Adrenal gland (tissue), 12 donors: ENCODE data around the gene COL18A1. TPM values are rescaled to one million over a fixed set of nuclear protein-coding genes. Genes with fewer than 3 reads are reported as not detected.

Source experiments
- DNase-seq, 7 donors: peaks; one replicate each; pipeline ENCODE4 v3.0.0-alpha.2; 2019 to 2020
- H3K27ac ChIP-seq, 5 donors: fragments of 200-600 bp; sonication (generic) in 4 of 5; 1 replicate in 3 of 5; 2 replicates in 2 of 5; pipeline versions ENCODE4 v1.5.1 to v1.8.0; 2016 to 2020; ENCODE audit warnings: mild to moderate bottlenecking in 1 of 5
- H3K27me3 ChIP-seq: fragments of 200-600 bp; 2 replicates; pipeline ENCODE4 v1.8.0; 2021
- H3K36me3 ChIP-seq, 2 donors: fragments of 200-600 bp; replicated peaks in 1 of 2; 1 replicate in 1 of 2; 2 replicates in 1 of 2; pipeline versions ENCODE4 v1.5.1 to v1.8.0; 2018 to 2022
- H3K4me1 ChIP-seq, 2 donors: fragments of 200-600 bp; replicated peaks in 1 of 2; 1 replicate in 1 of 2; 2 replicates in 1 of 2; pipeline versions ENCODE4 v1.5.1 to v1.8.0; 2018 to 2021
- H3K4me3 ChIP-seq, 4 donors: fragments of 200-600 bp; sonication (generic) in 3 of 4; one replicate each; pipeline ENCODE4 v1.5.1; 2016 to 2018
- H3K9me3 ChIP-seq, 3 donors: fragments of 200-600 bp; sonication (generic) in 1 of 3; replicated peaks in 1 of 3; 1 replicate in 2 of 3; 2 replicates in 1 of 3; pipeline versions ENCODE4 v1.5.1 to v1.8.0; 2016 to 2021
- POLR2A ChIP-seq, 2 donors: fragments of 450-650 bp; IDR thresholded peaks; one replicate each; pipeline ENCODE4 v1.6.1; 2017; ENCODE audit warnings: antibody characterized with exemption in 2 of 2, mild to moderate bottlenecking in 2 of 2, moderate library complexity in 1 of 2
- WGBS, 4 donors: extraction: QIAGEN DNeasy Blood & Tissue Kit in 2 of 4; methylation state at CpG; one replicate each; pipeline versions ENCODE4 v1.1.5 to v1.1.7; 2013 to 2017; 5-methylcytosine and 5-hydroxymethylcytosine counted together
- intact Hi-C, 2 donors: fragments of 100-400 bp; cut with DNase I; formaldehyde crosslinking; loops; one replicate each; pipeline versions ENCODE4 v1.14.1 to v1.15.0; 2022 to 2023
- polyA plus RNA-seq, 3 donors: library from polyadenylated mRNA; stranded (reverse); fragments of 200-250 nt in 2 of 3; fragments of 350-450 nt in 1 of 3; fragmentation: Illumina TruSeq in 1 of 3; extraction: RNeasy Lipid Tissue Mini Kit (QIAGEN cat#74804) in 1 of 3; gene quantifications; one replicate each; pipeline ENCODE4 v1.2.3, GENCODE V29; 2013 to 2014
- total RNA-seq, 9 donors: library from RNA; depleted of rRNA in 4 of 9; stranded (reverse); fragments of >200 nt in 4 of 9; fragments of 120-200 nt in 1 of 9; fragmentation: NEBNext Ultra II Directional in 1 of 9; extraction: Animal tissue kit (Norgen Biotek cat#: 25700) in 1 of 9; gene quantifications; one replicate each; pipeline versions ENCODE4 v1.1.0 to v1.2.4, GENCODE V29; 2013 to 2023
- TF ChIP-seq, protein P1 (sequence below), 6 experiments: fragments of 450-650 bp in 4 of 6; fragments of 200-600 bp in 2 of 6; sonication (generic) in 1 of 6; IDR thresholded peaks; 1 replicate in 5 of 6; 2 replicates in 1 of 6; pipeline versions ENCODE4 v1.5.1 to v1.8.0; 2016 to 2021; ENCODE audit warnings: antibody characterized with exemption in 6 of 6, mild to moderate bottlenecking in 2 of 6, moderate library complexity in 1 of 6
- donor health status: healthy with polysubstance abuse.
- donor health status: Bipolar disorder and iron deficiency.
- donor health status: DM: yes; HTN: yes; CAD: no.
- donor health status: DM: no; HTN: no; CAD: no.
- donor health status: DM: no; HTN: no; CAD: no.
- donor health status: DM: yes; HTN: yes; CAD: no.

Gene COL18A1
- total and polyA plus RNA-seq, 12 donors, result 10.9 to 244 (median 141) TPM

DNA sequence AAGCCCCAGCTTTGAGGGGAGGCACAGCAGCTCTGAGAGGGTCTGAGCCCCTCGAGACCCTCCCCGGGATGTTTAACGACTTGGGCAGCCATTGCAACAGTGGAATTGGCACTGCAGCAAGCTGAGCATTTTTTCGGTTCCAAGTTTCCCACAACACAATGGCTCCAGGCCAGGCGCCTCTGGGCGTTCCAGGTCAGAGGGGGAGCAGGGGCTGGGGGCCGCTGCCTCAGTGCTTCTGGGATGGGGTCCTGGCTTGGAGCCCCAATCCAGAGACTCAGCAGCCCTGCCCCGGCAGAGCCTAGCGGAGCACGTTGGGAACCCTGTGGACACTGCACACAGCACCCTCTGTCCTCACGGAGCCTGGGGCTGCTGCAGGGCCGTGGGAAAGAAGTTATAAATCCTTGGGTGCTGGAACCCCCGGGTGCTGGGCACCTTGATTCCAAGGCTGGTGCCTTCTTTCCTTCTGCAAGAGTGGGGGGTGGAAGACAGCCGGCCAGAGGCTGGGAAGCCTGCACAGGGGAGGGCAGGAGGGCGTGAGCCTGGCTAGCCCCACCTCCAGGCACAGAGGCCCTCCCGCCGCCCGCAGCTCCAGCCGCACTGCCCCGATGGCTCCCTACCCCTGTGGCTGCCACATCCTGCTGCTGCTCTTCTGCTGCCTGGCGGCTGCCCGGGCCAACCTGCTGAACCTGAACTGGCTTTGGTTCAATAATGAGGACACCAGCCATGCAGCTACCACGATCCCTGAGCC, 50.1 kb downstream of the COL18A1 start:
- H3K4me1 ChIP-seq, result no peaks in the 10 kb centered on the region
- intact Hi-C loops, result no loop called here
- WGBS, 4 donors, result 50 to 100% (median 64%) methylated on average over 2 to 23 of the region's 23 CpGs
- peak overlapping the region in 2 of 5 donors; percentile 26 to 50 for H3K27ac ChIP-seq
- peak overlapping the region in 1 of 4 donors; percentile 1 for H3K4me3 ChIP-seq
- TF ChIP-seq, protein P1, sequence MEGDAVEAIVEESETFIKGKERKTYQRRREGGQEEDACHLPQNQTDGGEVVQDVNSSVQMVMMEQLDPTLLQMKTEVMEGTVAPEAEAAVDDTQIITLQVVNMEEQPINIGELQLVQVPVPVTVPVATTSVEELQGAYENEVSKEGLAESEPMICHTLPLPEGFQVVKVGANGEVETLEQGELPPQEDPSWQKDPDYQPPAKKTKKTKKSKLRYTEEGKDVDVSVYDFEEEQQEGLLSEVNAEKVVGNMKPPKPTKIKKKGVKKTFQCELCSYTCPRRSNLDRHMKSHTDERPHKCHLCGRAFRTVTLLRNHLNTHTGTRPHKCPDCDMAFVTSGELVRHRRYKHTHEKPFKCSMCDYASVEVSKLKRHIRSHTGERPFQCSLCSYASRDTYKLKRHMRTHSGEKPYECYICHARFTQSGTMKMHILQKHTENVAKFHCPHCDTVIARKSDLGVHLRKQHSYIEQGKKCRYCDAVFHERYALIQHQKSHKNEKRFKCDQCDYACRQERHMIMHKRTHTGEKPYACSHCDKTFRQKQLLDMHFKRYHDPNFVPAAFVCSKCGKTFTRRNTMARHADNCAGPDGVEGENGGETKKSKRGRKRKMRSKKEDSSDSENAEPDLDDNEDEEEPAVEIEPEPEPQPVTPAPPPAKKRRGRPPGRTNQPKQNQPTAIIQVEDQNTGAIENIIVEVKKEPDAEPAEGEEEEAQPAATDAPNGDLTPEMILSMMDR (IDR thresholded peaks at IDR 0.05), result no peak
- TF ChIP-seq POLR2A (IDR thresholded peaks at IDR 0.05), result no peak
- H3K36me3 ChIP-seq, result no peaks in the 10 kb centered on the region
- H3K27me3 ChIP-seq, result no peaks in the 10 kb centered on the region
- no peak for DNase-seq
- H3K9me3 ChIP-seq, result no peaks in the 10 kb centered on the region

DNA sequence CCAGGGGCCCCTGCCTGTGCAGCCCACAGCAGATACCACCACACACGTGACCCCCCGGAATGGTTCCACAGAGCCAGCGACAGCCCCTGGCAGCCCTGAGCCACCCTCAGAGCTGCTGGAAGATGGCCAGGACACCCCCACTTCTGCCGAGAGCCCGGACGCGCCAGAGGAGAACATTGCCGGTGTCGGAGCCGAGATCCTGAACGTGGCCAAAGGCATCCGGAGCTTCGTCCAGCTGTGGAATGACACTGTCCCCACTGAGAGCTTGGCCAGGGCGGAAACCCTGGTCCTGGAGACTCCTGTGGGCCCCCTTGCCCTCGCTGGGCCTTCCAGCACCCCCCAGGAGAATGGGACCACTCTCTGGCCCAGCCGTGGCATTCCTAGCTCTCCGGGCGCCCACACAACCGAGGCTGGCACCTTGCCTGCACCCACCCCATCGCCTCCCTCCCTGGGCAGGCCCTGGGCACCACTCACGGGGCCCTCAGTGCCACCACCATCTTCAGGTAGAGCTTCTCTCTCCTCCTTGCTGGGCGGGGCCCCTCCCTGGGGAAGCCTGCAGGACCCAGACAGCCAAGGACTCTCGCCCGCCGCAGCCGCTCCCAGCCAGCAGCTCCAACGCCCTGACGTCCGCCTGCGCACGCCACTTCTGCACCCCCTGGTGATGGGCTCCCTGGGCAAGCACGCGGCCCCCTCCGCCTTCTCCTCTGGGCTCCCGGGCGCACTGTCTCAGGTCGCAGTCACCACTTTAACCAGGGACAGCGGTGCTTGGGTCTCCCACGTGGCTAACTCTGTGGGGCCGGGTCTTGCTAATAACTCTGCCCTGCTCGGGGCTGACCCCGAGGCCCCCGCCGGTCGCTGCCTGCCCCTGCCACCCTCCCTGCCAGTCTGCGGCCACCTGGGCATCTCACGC, 51.0 kb downstream of the COL18A1 start:
- peaks cover 0 to 4% of the 10 kb centered on the region in 2 donors for H3K4me1 ChIP-seq
- H3K9me3 ChIP-seq, result no peaks in the 10 kb centered on the region
- H3K27me3 ChIP-seq, result no peaks in the 10 kb centered on the region
- H3K36me3 ChIP-seq, result no peaks in the 10 kb centered on the region
- TF ChIP-seq, protein P1 (IDR thresholded peaks at IDR 0.05), result no peak
- TF ChIP-seq POLR2A (IDR thresholded peaks at IDR 0.05), result no peak
- peak overlapping the region in 1 of 4 donors; percentile 1 for H3K4me3 ChIP-seq
- intact Hi-C loops, result no loop called here
- H3K27ac ChIP-seq, result peak overlapping the region in 2 of 5 donors; percentile 26 to 50
- 85 to 89% (median 86%) methylated on average over 17 to 47 of the region's 47 CpGs for WGBS, 4 donors
- DNase-seq, result no peak

DNA sequence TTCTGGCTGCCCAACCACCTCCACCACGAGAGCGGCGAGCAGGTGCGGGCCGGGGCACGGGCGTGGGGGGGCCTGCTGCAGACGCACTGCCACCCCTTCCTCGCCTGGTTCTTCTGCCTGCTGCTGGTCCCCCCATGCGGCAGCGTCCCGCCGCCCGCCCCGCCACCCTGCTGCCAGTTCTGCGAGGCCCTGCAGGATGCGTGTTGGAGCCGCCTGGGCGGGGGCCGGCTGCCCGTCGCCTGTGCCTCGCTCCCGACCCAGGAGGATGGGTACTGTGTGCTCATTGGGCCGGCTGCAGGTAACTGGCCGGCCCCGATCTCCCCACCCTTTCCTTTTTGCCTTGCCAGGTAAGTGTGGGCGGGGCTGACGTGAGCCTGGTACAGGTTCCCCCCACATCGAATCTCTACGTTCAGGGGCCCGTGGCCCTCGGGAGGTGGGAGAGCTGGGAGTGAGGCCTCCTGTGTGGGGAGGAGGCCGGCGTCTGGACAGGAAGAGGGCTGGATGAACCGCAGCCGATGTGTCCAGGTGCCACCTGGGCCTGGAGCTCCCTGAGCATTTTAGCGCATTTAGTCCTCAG, 51.7 kb downstream of the COL18A1 start:
- no peaks in the 10 kb centered on the region for H3K36me3 ChIP-seq
- H3K4me1 ChIP-seq, result peaks cover 0 to 4% of the 10 kb centered on the region in 2 donors
- no peak for TF ChIP-seq POLR2A (IDR thresholded peaks at IDR 0.05)
- TF ChIP-seq, protein P1 (IDR thresholded peaks at IDR 0.05), result no peak
- no peak for DNase-seq
- no peaks in the 10 kb centered on the region for H3K9me3 ChIP-seq
- WGBS, 4 donors, result 91 to 95% (median 93%) methylated on average over 12 to 38 of the region's 38 CpGs
- intact Hi-C loops, result no loop called here
- no peaks in the 10 kb centered on the region for H3K27me3 ChIP-seq
- no peak overlapping the region for H3K27ac ChIP-seq
- H3K4me3 ChIP-seq, result no peak overlapping the region
